HG02678 (cell line): Measurements from ENCODE around the gene RAE1.

Source experiments
- ATAC-seq: cut with Tn5 transposase; IDR thresholded peaks from one replicate; pipeline ENCODE4 v1.9.1; 2021; ENCODE audit warnings: mild to moderate bottlenecking, moderate library complexity; ENCODE audit not compliant: unreplicated experiment

Gene RAE1

GRCh38 chr20:57398901-57399535 is 48.0 kb downstream of the RAE1 start:
- no peak for ATAC-seq

GRCh38 chr20:57399587-57400155 is 48.6 kb downstream of the RAE1 start:
- peak; percentile 39 for ATAC-seq

DNA sequence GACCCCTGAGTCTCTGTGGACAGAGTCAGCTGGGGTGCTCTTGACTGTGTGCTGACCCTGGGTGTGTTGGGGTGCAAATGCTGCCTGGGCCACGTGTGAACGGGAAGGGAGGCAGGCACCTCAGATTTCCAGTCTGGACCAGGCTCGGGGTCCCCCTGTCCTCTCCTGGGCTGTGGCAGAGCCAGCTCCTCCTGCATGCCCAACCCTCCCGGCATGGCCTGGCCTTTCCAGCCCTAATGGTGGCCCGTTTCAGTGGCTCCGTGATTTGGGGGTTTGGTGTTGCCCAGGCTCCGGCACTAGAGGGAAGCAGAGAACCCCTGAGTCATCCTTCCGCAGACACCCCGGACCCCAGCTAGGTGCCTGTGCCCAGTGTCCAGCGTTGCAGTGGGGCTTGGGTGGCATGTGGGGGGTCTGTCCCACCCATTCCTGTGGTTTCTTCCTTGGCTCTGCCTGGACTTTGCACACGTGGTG is 49.2 kb downstream of the RAE1 start:
- ATAC-seq, result no peak

- peak; percentile 35 for ATAC-seq
Measured at GRCh38 chr20:57400821-57401564, 49.9 kb downstream of the RAE1 start.

DNA sequence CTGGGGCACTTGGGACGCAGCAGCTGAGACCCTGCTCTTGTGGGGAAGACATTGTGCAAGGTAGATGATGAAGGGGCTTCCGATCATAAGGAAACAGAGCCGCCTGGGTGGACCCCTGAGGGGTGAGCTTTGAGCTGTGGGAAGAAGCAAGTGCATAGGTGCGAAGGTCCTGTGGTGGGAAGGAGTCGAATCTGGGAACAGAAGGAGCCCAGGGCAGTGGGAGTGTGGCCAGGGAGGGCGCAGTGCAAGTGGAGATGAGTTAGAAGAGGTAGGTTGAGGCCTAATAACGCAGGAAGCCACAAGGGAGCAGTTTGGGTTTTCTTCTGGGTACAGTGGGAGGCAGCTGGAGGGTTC is 50.5 kb downstream of the RAE1 start:
- ATAC-seq, result no peak

GRCh38 chr20:57402206-57403125 is 51.4 kb downstream of the RAE1 start:
- no peak for ATAC-seq

- no peak for ATAC-seq
Measured at GRCh38 chr20:57403216-57403615, 52.2 kb downstream of the RAE1 start.

DNA sequence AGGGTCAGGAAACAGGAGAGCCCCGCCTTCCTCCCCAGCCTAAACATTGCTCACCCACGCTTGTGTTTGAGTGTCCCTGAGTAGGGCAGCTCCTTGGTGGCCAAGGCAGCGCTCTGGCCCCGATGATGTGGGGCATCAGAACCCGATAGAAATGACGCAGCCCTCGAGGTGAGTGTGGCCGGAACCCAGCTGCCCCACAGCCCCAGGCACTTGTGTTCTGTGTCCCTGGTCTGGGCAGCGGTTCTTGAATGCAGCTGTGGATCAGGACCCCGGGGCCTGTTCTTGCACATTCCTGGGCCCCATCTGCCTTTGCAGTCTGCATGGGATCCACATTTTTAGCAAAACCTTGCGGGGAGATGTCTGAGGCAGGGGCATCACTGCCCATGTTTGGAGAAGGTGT is 53.0 kb downstream of the RAE1 start:
- no peak for ATAC-seq

DNA sequence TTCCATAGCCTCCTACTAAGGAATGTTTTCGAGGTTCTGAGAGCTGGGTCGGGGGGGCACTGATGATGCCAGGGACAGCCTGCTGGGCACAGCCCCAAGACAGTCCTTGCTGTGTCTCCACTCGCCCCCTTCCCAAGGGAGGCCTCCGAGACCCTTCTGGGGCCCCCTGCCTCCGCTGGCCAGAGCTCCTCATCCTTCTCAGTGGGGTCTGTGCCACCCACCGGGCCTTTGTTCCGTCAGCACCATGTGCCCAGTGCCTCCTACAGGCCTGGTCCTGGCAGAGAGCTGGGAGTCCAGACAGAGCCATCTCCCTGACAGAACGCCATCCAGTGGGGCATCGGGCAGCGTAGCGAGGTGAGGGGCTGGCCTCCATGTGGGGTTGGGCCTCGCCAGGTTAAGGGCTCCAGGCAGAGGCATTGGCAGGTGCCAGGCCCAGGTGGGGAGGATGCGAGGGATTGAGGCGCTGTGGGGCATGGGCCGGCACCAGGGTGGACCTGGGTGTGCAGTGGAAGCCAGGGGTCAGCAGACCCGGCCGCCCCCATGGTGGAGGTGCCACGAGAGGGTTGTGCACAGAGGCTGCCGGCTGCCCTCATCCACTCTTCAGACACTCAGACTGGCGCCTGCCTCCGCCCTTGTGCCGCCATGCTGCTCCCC is 53.5 kb downstream of the RAE1 start:
- no peak for ATAC-seq

DNA sequence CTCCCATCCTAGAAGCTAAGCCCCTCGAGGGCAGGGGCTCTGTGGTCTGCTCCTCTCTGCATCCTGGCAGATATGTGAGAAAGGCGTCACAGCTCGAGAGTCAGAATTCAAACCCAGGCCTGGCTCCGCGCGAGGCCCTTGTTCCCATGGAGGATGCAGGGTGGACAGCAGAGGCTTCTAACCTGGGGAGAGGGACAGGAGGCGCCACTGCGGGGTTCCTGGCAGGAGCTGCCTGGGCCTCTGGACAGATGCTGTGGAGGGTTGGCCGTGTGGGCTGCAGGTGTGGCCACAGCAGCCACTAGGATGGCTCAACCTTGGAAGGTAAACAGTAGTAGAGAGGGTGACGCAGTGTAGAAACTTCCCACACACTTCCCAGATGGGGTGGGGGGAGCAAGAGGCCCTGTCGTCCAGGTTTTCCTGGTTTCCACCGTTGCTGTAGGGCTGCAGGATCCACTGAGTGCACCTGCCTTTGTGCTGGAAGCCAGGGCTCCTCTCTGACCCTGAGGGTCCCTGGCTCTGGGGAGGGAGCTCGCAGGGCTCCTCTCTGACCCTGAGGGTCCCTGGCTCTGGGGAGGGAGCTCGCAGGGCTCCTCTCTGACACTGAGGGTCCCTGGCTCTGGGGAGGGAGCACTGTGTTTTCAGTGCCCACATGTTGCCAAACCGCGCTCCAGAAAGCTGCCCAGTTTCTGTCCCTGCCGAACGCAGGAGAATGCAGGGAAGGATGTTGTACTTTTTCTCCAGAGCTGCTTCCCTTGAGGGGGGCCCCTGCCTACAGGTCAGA is 54.4 kb downstream of the RAE1 start:
- no peak for ATAC-seq

DNA sequence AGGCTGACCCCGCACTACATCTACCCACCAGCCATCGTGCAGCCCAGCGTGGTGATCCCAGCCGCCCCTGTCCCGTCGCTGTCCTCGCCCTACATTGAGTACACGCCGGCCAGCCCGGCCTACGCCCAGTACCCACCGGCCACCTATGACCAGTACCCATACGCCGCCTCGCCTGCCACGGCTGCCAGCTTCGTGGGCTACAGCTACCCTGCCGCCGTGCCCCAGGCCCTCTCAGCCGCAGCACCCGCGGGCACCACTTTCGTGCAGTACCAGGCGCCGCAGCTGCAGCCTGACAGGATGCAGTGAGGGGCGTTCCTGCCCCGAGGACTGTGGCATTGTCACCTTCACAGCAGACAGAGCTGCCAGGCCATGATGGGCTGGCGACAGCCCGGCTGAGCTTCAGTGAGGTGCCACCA is 56.5 kb downstream of the RAE1 start:
- no peak for ATAC-seq

GRCh38 chr20:57408131-57408530 is 57.1 kb downstream of the RAE1 start:
- ATAC-seq, result no peak

DNA sequence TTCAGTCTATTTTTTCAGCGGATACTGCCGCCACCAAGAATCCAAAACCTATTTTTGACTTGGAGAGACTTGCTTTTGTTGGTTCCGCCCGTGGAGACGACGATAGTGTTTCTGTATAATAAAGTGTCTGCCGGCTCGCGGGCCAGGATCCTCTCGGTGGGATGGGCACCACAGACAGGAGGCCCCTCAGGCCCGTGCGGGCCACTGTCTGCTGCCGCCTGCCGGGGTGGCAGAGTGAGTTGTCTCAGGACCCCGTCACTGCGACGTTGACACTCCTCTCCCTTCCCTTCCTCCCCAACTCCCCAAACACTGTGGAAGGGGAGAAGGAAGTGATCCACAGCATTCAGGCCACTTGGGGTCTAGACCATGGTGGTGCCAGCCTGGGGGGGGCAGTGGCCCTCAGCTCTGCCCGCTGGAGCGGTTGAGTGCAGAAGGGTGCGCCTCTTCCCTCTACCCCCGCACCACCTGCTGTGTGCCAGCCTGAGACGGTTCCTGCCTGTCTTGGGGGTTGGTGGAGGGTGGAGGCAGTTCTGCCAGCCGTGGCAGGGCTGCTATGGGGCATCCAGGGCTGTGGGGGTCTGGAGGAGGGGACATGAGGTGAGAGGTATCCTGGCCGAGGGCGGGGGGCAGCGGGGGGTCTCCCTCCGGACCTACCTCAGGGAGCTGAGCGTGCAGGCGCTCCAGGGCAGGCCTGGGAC is 57.6 kb downstream of the RAE1 start:
- ATAC-seq, result no peak

GRCh38 chr20:57409316-57409671 is 58.2 kb downstream of the RAE1 start:
- no peak for ATAC-seq

GRCh38 chr20:57409672-57410397 is 58.8 kb downstream of the RAE1 start:
- ATAC-seq, result no peak

DNA sequence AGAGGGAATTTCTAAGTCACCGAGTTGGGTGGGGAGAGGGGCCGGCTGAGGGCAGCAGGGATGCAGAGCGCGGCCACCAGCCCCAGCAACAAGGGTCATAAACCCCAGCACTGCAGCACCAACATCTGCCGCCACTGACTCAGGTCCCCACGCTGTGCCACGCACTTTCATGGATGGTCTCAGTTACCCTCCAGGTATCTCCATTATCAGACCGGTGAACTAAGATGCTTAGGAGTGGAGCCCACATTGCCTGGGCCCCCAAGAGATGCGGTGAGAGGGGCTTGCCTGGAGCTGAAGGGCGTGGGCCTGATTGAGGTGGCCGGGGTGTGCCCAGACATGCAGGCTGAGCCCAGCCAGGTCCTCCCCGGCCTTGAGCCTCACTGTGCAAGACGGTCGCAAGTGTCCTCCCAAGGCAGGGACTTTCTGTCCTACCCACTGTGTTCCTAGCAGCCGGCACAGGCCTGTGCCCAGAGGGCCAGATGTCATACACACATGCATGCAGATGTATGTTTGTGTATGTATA is 59.4 kb downstream of the RAE1 start:
- ATAC-seq, result no peak

DNA sequence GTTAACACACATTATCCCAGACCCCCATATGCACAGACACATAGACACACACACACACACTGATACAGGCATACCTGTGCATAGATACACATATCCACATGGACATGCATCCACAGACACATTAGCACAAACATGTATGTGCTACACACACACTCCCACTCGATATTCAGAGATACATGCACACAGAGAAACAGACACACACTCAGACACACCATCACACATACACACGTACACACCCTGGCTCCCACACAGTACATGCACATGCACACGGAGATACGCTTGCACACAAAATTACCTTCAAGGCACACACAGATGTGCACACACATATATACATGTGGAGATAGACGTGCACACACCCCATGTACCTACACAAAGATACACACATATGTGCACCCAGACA is 59.9 kb downstream of the RAE1 start:
- no peak for ATAC-seq
